Coronary artery (tissue), 2 donors: Measurements from ENCODE around the gene ZNF792.
"Not testable (repeated sequence)": the region's sequence is repeated elsewhere in the genome, so short reads cannot be mapped to it uniquely, and the experiment has no call there.

Source experiments
- DNase-seq: peaks from one replicate; pipeline ENCODE4 v3.0.0-alpha.2; 2017; ENCODE audit warnings: low spot score
- H3K27ac ChIP-seq, 2 donors: fragments of 200-600 bp; sonication (generic); one replicate each; pipeline ENCODE4 v1.5.1; 2016 to 2019
- H3K4me3 ChIP-seq: fragments of 200-600 bp; sonication (generic); 2 replicates; pipeline ENCODE4 v1.5.1; 2016; ENCODE audit warnings: mild to moderate bottlenecking, moderate library complexity
- TF ChIP-seq, protein P1 (sequence below): fragments of 200-600 bp; sonication (generic); IDR thresholded peaks from one replicate; pipeline ENCODE4 v1.5.1; 2019; ENCODE audit warnings: antibody characterized with exemption

The ZNF792 gene

DNA sequence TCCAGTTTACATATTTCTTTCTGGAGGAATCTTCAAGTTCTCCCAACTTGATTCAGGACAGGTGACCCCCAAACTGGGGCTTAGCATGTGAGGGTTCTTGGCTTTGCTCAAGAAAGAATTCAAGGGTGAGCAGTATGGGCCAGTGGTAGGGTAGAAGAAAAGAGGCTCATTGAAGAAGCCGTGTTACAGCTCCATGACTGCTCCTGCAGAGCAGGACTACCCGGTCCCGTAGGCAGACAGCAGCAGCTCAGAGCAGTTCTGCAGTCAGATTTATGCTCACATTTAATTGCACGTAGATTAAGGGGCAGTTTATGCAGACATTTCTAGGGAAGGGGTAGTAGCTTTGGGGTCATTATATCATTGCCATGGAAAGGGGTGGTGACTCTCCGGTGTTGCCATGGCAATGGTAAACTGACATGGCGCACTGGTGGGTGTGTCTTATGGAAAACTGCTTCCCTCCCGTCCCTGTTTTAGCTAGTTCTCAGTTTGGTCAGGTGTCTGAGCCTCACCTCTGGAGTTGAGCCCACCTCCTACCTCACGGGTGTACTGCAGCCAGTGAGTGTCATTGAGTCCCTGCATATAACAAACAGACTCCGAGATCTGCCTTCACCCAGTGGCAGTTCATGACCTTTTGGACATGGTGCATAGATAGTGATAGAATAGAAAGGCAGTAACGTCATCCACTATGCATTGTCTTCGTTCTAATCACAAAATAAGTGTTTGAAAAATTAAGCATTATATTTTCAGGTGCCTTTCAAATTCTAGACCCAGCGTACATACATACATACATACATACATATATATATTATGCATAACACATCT, 16.0 kb upstream of the ZNF792 start:
- DNase-seq, result no peak
- no peak overlapping the region for H3K4me3 ChIP-seq
- TF ChIP-seq, protein P1, sequence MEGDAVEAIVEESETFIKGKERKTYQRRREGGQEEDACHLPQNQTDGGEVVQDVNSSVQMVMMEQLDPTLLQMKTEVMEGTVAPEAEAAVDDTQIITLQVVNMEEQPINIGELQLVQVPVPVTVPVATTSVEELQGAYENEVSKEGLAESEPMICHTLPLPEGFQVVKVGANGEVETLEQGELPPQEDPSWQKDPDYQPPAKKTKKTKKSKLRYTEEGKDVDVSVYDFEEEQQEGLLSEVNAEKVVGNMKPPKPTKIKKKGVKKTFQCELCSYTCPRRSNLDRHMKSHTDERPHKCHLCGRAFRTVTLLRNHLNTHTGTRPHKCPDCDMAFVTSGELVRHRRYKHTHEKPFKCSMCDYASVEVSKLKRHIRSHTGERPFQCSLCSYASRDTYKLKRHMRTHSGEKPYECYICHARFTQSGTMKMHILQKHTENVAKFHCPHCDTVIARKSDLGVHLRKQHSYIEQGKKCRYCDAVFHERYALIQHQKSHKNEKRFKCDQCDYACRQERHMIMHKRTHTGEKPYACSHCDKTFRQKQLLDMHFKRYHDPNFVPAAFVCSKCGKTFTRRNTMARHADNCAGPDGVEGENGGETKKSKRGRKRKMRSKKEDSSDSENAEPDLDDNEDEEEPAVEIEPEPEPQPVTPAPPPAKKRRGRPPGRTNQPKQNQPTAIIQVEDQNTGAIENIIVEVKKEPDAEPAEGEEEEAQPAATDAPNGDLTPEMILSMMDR, result no peak
- no peak overlapping the region for H3K27ac ChIP-seq

DNA sequence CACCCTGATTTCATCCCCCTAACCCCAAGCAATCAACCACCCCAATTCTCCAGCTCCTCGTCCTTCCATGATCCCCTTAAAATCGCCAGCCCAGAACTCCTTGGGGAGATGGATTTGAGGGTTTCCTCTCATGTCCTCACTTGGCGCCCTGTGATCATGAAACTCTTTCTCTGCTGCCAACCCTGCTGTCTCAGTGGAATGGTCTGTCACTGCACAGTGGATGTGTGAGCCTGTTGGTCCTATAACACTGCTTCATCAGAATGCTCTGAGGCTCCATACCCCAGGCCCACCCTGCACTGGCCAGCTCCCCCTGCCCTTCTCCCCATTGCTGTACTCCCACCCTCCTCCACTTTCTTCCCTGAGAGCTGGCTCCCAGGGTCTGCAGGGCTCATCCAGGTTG, 12.6 kb upstream of the ZNF792 start:
- DNase-seq, result peak; percentile 11
- Histone ChIP-seq H3K27ac (no peak overlapping the region), H3K4me3 (no peak overlapping the region)
- TF ChIP-seq, protein P1, result no peak

- DNase-seq, result peak; percentile 8
- TF ChIP-seq, protein P1, result no peak
Observed at GRCh38 chr19:34975056-34975455, 11.0 kb upstream of the ZNF792 start.

DNA sequence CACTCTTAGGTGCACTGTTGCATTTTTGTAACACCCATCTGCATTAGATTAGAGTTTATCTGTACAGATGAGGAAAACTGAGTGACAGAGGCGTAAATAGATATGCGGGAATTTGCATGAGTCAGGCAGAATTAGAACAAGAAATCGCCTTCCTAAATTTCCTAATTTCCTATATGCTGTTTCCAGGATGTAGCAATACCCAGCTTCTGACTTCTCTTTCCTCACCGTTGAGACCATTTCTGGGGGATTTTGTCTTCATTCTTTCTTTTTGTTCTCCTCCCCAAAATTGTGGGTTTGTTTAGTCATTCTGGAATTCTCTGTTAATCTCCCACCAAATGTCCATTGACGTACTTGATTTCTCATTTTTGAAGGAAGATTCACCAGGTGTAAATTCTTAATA, 10.6 kb upstream of the ZNF792 start:
- TF ChIP-seq, protein P1, result no peak
- H3K4me3 ChIP-seq, result no peak overlapping the region
- H3K27ac ChIP-seq, result no peak overlapping the region
- no peak for DNase-seq

More at GRCh38 chr19:34975056-34975455, 11.0 kb upstream of the ZNF792 start:
- H3K27ac ChIP-seq, result no peak overlapping the region
- no peak overlapping the region for H3K4me3 ChIP-seq

DNA sequence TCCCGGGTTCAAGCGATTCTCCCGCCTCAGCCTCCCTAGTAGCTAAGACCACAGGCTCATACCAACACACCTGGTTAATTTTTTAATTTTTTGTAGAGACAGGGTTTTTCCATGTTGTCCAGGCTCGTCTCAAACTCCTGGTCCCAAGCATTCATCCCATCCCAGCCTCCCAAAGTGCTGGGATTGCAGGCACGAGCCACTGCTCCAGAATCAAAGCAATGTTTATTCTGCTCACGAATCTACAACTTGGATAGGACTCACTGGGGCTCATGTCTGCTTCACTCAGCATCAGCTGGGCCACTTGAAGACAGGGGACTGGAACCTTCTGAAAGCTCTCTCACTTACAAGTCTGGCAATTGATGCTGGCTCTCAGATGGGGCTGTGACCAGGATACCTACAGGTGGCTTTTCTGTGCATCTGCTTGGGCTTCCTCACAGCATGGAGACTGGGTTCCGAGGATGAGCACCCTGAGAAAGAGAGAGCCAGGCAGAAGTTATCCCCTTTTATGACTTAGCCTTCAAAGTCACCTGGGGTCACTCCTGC, 8.2 kb upstream of the ZNF792 start:
- TF ChIP-seq, protein P1, result no peak
- H3K27ac ChIP-seq, result no peak overlapping the region
- no peak overlapping the region for H3K4me3 ChIP-seq
- peak; percentile 47 for DNase-seq

DNA sequence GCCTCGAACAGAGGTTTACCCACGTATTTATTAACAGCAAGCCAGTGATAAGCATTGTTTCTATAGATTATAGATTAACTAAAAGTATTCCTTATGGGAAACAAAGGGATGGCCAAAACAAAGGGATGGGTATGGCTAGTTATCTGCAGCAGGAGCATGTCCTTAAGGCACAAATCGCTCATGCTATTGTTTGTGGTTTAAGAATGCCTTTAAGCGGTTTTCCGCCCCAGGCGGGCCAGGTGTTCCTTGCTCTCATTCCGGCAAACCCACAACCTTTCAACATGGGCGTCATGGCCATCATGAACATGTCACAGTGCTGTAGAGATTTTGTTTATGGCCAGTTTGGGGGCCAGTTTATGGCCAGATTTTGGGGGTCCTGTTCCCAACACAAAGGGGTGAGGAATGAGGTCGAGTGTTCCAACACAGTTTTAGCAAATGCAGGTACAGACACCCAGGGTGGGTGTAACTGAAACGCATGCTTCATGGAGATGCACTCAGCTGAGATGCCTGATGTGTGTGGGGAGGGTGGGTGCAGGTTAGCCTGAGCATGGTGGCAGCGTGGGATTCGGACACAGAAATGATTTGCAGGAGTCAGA, 6.3 kb upstream of the ZNF792 start:
- not testable (repeated sequence) for H3K27ac ChIP-seq, H3K4me3 ChIP-seq
- peak; percentile 62 for DNase-seq

GRCh38 chr19:34969721-34970120, 5.7 kb upstream of the ZNF792 start:
- Histone ChIP-seq H3K27ac (no peak overlapping the region), H3K4me3 (no peak overlapping the region)
- DNase-seq, result peak; percentile 26
- TF ChIP-seq, protein P1, result no peak
